ENCODE measurements around the gene NUP153.
A peak's percentile ranks its signal among the peaks of the same experiment; 100 is the strongest.
"Not testable (repeated sequence)": the region's sequence is repeated elsewhere in the genome, so short reads cannot be mapped to it uniquely, and the experiment has no call there.

Gene NUP153

GRCh38 chr6:17712576-17712975 lies 5.9 kb upstream of the NUP153 start:
- no peak for DNase-seq (ENCODE audit: low spot score)

GRCh38 chr6:17710331-17710730 lies 3.6 kb upstream of the NUP153 start:
- no peak for DNase-seq (ENCODE audit: low spot score)

- DNase-seq (ENCODE audit: low spot score), result no peak
These were observed 2.8 kb upstream of the NUP153 start for GRCh38 chr6:17709476-17709875.

GRCh38 chr6:17708035-17708434 lies 1.3 kb upstream of the NUP153 start:
- not testable (repeated sequence) for DNase-seq (ENCODE audit: low spot score)

GRCh38 chr6:17707371-17707651 lies 586 bp upstream of the NUP153 start:
- DNase-seq (ENCODE audit: low spot score), result no peak

GRCh38 chr6:17705778-17706579 lies 746 bp downstream of the NUP153 start:
- DNase-seq (ENCODE audit: low spot score), result no peak

GRCh38 chr6:17705428-17705777 lies 1.3 kb downstream of the NUP153 start:
- peak; percentile 39 for DNase-seq (ENCODE audit: low spot score)

- no peak for DNase-seq (ENCODE audit: low spot score)
These were observed 3.5 kb downstream of the NUP153 start for GRCh38 chr6:17703256-17703694.

- no peak for DNase-seq (ENCODE audit: low spot score)
These were observed 6.0 kb downstream of the NUP153 start for GRCh38 chr6:17700421-17701416.

- DNase-seq (ENCODE audit: low spot score), result no peak
These were observed 14.7 kb downstream of the NUP153 start for GRCh38 chr6:17691925-17692538.

GRCh38 chr6:17688481-17688880 lies 18.2 kb downstream of the NUP153 start:
- no peak for DNase-seq (ENCODE audit: low spot score)

GRCh38 chr6:17687136-17687535 lies 19.6 kb downstream of the NUP153 start:
- no peak for DNase-seq (ENCODE audit: low spot score)

GRCh38 chr6:17684134-17684533 lies 22.6 kb downstream of the NUP153 start:
- DNase-seq (ENCODE audit: low spot score), result no peak

- DNase-seq (ENCODE audit: low spot score), result no peak
These were observed 23.3 kb downstream of the NUP153 start for GRCh38 chr6:17683428-17683827.

GRCh38 chr6:17679726-17680125 lies 27.0 kb downstream of the NUP153 start:
- DNase-seq (ENCODE audit: low spot score), result no peak

GRCh38 chr6:17677602-17678001 lies 29.1 kb downstream of the NUP153 start:
- no peak for DNase-seq (ENCODE audit: low spot score)

- no peak for DNase-seq (ENCODE audit: low spot score)
These were observed 33.0 kb downstream of the NUP153 start for GRCh38 chr6:17673543-17674254.

GRCh38 chr6:17672064-17672718 lies 34.5 kb downstream of the NUP153 start:
- no peak for DNase-seq (ENCODE audit: low spot score)

GRCh38 chr6:17666646-17667045 lies 40.1 kb downstream of the NUP153 start:
- no peak for DNase-seq (ENCODE audit: low spot score)

- DNase-seq (ENCODE audit: low spot score), result no peak
These were observed 41.6 kb downstream of the NUP153 start for GRCh38 chr6:17665132-17665531.

GRCh38 chr6:17663226-17663625 lies 43.5 kb downstream of the NUP153 start:
- no peak for DNase-seq (ENCODE audit: low spot score)

GRCh38 chr6:17662585-17662984 lies 44.1 kb downstream of the NUP153 start:
- no peak for DNase-seq (ENCODE audit: low spot score)
